Endodermal cell (in vitro differentiated cells): Measurements from ENCODE around the gene SAMD5. TPM values are rescaled to one million over a fixed set of nuclear protein-coding genes. Genes with fewer than 3 reads are reported as not detected.
"Not testable (repeated sequence)": the region's sequence is repeated elsewhere in the genome, so short reads cannot be mapped to it uniquely, and the experiment has no call there.

Experiments
- DNase-seq: peaks from one replicate; pipeline ENCODE4 v3.0.0-alpha.2; 2017
- H3K27ac ChIP-seq: 2 replicates; pipeline ENCODE4 v1.5.1; 2013; ENCODE audit warnings: mild to moderate bottlenecking, low read depth, low read length, moderate library complexity
- H3K27me3 ChIP-seq: 2 replicates; pipeline ENCODE4 v1.6.1; 2013; ENCODE audit warnings: mild to moderate bottlenecking, low read length, moderate library complexity; ENCODE audit not compliant: insufficient read depth, control insufficient read depth, poor library complexity, severe bottlenecking
- H3K36me3 ChIP-seq: 2 replicates; pipeline ENCODE4 v1.7.0; 2013; ENCODE audit warnings: mild to moderate bottlenecking, low read length, moderate library complexity; ENCODE audit not compliant: control insufficient read depth, insufficient read depth
- H3K4me1 ChIP-seq: one replicate; pipeline ENCODE4 v1.7.0; 2013; ENCODE audit warnings: low read length; ENCODE audit not compliant: control insufficient read depth, insufficient read depth
- H3K4me3 ChIP-seq: 2 replicates; pipeline ENCODE4 v1.5.1; 2013; ENCODE audit warnings: mild to moderate bottlenecking, low read length, moderate library complexity
- H3K9ac ChIP-seq: 2 replicates; pipeline ENCODE4 v1.6.1; 2013; ENCODE audit warnings: mild to moderate bottlenecking, low read length, moderate library complexity; ENCODE audit not compliant: poor library complexity, severe bottlenecking; ENCODE audit errors: extremely low read depth
- H3K9me3 ChIP-seq: 2 replicates; pipeline ENCODE4 v1.6.1; 2013; ENCODE audit warnings: mild to moderate bottlenecking, low read length, moderate library complexity; ENCODE audit not compliant: control insufficient read depth
- H3K27ac Mint-ChIP-seq: 2 replicates; pipeline ENCODE4 v1.8.0; 2020; ENCODE audit warnings: mixed read lengths
- H3K27me3 Mint-ChIP-seq: 2 replicates; pipeline ENCODE4 v1.8.0; 2021; ENCODE audit warnings: mild to moderate bottlenecking, mixed read lengths; ENCODE audit not compliant: insufficient read depth
- H3K36me3 Mint-ChIP-seq: 2 replicates; pipeline ENCODE4 v1.8.0; 2020; ENCODE audit warnings: low read depth, mixed read lengths
- H3K4me1 Mint-ChIP-seq: 2 replicates; pipeline ENCODE4 v1.8.0; 2020; ENCODE audit warnings: mixed read lengths
- H3K4me3 Mint-ChIP-seq: 2 replicates; pipeline ENCODE4 v1.8.0; 2020; ENCODE audit warnings: mild to moderate bottlenecking, moderate library complexity, mixed read lengths
- H3K9me3 Mint-ChIP-seq: 2 replicates; pipeline ENCODE4 v1.8.0; 2020; ENCODE audit warnings: mild to moderate bottlenecking, mixed read lengths
- WGBS, 2 experiments: methylation state at CpG; one replicate each; pipeline versions ENCODE4 v1.1.5 to v1.1.7; 2013; ENCODE audit warnings: missing lambda C conversion rate in 2 of 2, mixed read lengths in 1 of 2; ENCODE audit not compliant: insufficient coverage in 1 of 2, insufficient read length in 1 of 2; 5-methylcytosine and 5-hydroxymethylcytosine counted together
- total RNA-seq, 2 donors: library from RNA; stranded (reverse); fragmentation: NEBNext Ultra II Directional in 1 of 2; extraction: Animal tissue kit (Norgen Biotek cat#: 25700) in 1 of 2; gene quantifications; 2 replicates in 1 of 2; 3 replicates in 1 of 2; pipeline ENCODE4 v1.2.1, GENCODE V29; 2021
- TF ChIP-seq, protein P1 (sequence below): fragments of 200-600 bp; sonication (generic); conservative IDR thresholded peaks from 2 replicates; pipeline ENCODE4 v1.5.0; 2021; ENCODE audit warnings: antibody characterized with exemption, mild to moderate bottlenecking

SAMD5 gene
- total RNA-seq, 2 donors from 2014 or later = 0.69 to 0.99 TPM

- Histone ChIP-seq H3K9ac (no peak overlapping the region), H3K9me3 (peaks cover 6% of the 10 kb centered on the region), H3K27me3 (no peaks in the 10 kb centered on the region), H3K36me3 (no peaks in the 10 kb centered on the region), H3K27ac (no peak overlapping the region), H3K4me1 (no peaks in the 10 kb centered on the region), H3K4me3 (no peak overlapping the region)
- Mint-ChIP-seq H3K4me3 (no peak overlapping the region), H3K36me3 (no peaks in the 10 kb centered on the region), H3K9me3 (peaks cover 2% of the 10 kb centered on the region), H3K4me1 (peaks cover 9% of the 10 kb centered on the region), H3K27me3 (no peaks in the 10 kb centered on the region), H3K27ac (peak overlapping the region; percentile 23)
- no peak for DNase-seq
- TF ChIP-seq, protein P1, sequence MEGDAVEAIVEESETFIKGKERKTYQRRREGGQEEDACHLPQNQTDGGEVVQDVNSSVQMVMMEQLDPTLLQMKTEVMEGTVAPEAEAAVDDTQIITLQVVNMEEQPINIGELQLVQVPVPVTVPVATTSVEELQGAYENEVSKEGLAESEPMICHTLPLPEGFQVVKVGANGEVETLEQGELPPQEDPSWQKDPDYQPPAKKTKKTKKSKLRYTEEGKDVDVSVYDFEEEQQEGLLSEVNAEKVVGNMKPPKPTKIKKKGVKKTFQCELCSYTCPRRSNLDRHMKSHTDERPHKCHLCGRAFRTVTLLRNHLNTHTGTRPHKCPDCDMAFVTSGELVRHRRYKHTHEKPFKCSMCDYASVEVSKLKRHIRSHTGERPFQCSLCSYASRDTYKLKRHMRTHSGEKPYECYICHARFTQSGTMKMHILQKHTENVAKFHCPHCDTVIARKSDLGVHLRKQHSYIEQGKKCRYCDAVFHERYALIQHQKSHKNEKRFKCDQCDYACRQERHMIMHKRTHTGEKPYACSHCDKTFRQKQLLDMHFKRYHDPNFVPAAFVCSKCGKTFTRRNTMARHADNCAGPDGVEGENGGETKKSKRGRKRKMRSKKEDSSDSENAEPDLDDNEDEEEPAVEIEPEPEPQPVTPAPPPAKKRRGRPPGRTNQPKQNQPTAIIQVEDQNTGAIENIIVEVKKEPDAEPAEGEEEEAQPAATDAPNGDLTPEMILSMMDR = no peak
- 87 to 92% methylated on average over 8 to 13 of the region's 13 CpGs for WGBS, 2 experiments
Observed at GRCh38 chr6:147534116-147534860, 25.8 kb downstream of the SAMD5 start.

DNA sequence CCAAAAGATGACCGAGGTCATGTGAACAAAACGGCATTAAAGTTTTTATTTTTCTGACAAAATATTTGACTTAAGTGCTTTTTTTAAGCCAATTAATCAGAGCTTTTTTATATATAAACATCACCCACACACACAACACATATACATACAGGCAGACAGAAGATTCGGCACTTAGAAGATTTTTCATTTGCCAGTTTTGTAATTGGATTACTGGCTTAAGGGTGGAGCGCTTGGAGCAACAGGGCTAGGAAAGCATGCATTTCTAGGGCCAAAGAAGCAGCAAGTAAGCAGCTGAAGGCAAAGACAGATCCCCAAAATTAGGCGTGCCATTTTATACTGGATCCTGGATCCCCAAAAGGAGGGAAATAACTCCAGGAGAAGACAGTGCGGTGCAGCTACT lies 30.3 kb downstream of the SAMD5 start:
- no peak overlapping the region for H3K27ac Mint-ChIP-seq
- Histone ChIP-seq H3K9ac (no peak overlapping the region), H3K4me3 (no peak overlapping the region), H3K27ac (no peak overlapping the region), H3K36me3 (no peaks in the 10 kb centered on the region), H3K4me1 (no peaks in the 10 kb centered on the region), H3K9me3 (peaks cover 15% of the 10 kb centered on the region), H3K27me3 (no peaks in the 10 kb centered on the region)
- H3K27me3 Mint-ChIP-seq = peaks cover 10% of the 10 kb centered on the region
- H3K4me3 Mint-ChIP-seq = no peak overlapping the region
- no peak for DNase-seq
- no peaks in the 10 kb centered on the region for H3K36me3 Mint-ChIP-seq
- TF ChIP-seq, protein P1 = no peak
- no peaks in the 10 kb centered on the region for H3K4me1 Mint-ChIP-seq
- 94 to 100% methylated on average over 2 to 6 of the region's 6 CpGs for WGBS, 2 experiments
- peaks cover 22% of the 10 kb centered on the region for H3K9me3 Mint-ChIP-seq

DNA sequence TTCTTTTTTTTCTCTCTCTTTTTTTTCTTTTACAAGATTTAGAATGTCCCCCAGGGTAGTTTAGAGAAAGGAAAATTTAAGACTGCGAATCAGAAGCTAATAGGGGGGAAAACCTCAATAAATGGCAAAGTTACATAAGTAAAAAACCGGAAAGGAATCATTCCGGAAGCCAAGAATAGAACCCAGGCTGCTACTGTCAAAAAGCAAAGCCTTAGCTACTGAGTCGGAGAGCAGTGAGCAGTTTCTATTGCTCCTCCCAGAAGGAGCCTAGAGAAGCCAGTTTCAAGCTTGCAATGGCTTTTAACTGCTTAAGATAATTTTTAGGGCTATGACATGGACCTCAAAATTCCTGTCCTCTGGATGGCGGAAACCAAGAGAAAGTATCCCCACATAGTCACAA lies 31.6 kb downstream of the SAMD5 start:
- Mint-ChIP-seq H3K27me3 (peaks cover 12% of the 10 kb centered on the region), H3K27ac (no peak overlapping the region), H3K36me3 (no peaks in the 10 kb centered on the region), H3K4me3 (no peak overlapping the region), H3K4me1 (no peaks in the 10 kb centered on the region), H3K9me3 (peaks cover 22% of the 10 kb centered on the region)
- Histone ChIP-seq H3K9ac (no peak overlapping the region), H3K4me1 (no peaks in the 10 kb centered on the region), H3K4me3 (no peak overlapping the region), H3K36me3 (no peaks in the 10 kb centered on the region), H3K27ac (no peak overlapping the region), H3K9me3 (peaks cover 15% of the 10 kb centered on the region), H3K27me3 (no peaks in the 10 kb centered on the region)
- no peak for DNase-seq
- 95 to 96% methylated on average over 4 to 5 of the region's 5 CpGs for WGBS, 2 experiments
- TF ChIP-seq, protein P1 = no peak

GRCh38 chr6:147542436-147542835 lies 33.9 kb downstream of the SAMD5 start:
- H3K36me3 Mint-ChIP-seq, H3K9ac ChIP-seq, H3K4me1 ChIP-seq, H3K9me3 ChIP-seq, H3K27ac Mint-ChIP-seq, H3K4me3 Mint-ChIP-seq, DNase-seq, H3K36me3 ChIP-seq, H3K27me3 ChIP-seq, H3K27ac ChIP-seq, H3K4me3 ChIP-seq, H3K4me1 Mint-ChIP-seq: not testable (repeated sequence)
- 91 to 100% methylated on average over 3 to 4 of the region's 4 CpGs for WGBS, 2 experiments
- peaks cover 20% of the 10 kb centered on the region for H3K9me3 Mint-ChIP-seq
- peaks cover 15% of the 10 kb centered on the region for H3K27me3 Mint-ChIP-seq
